DMS53 treated with DMSO at 0.1 percent for 48 hours (cell line): ENCODE data around the gene TBC1D25.

Source experiments
- DNase-seq: peaks from one replicate; lab custom pipeline; 2025; ENCODE audit not compliant: unreplicated experiment; lab: John Stamatoyannopoulos, UW

The TBC1D25 gene, protein sequence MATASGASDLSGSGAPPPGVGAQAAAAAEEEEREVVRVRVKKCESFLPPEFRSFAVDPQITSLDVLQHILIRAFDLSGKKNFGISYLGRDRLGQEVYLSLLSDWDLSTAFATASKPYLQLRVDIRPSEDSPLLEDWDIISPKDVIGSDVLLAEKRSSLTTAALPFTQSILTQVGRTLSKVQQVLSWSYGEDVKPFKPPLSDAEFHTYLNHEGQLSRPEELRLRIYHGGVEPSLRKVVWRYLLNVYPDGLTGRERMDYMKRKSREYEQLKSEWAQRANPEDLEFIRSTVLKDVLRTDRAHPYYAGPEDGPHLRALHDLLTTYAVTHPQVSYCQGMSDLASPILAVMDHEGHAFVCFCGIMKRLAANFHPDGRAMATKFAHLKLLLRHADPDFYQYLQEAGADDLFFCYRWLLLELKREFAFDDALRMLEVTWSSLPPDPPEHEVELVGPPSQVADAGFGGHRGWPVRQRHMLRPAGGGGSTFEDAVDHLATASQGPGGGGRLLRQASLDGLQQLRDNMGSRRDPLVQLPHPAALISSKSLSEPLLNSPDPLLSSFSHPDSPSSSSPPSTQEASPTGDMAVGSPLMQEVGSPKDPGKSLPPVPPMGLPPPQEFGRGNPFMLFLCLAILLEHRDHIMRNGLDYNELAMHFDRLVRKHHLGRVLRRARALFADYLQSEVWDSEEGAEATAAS

GRCh38 chrX:48539345-48540027 lies at the start of gene TBC1D25:
TBC1D25 (plus strand) TSS chrX:48539714; CDS start chrX:48539798, 84 bp downstream.
- peak; percentile 93 for DNase-seq

DNA sequence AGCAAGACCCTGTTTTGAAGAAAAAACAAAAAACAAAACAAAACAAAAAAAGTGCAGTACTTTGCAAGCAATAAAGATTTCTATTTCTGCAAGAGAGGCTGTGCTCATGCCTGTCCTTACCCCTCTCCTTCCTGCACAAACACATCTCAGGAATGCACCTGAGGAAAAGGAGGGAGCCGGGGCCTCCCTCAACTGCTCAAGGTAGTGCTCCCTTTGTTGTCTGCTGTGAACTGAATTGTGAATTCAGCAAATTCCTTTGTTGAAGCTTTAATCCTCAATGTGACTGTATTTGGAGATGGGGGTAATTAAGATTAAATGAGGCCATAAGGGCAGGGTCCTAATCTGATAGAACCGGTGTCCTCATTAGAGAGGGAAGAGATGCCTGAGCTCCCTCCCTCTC lies 49.6 kb upstream of the TBC1D25 start:
- no peak for DNase-seq

DNA sequence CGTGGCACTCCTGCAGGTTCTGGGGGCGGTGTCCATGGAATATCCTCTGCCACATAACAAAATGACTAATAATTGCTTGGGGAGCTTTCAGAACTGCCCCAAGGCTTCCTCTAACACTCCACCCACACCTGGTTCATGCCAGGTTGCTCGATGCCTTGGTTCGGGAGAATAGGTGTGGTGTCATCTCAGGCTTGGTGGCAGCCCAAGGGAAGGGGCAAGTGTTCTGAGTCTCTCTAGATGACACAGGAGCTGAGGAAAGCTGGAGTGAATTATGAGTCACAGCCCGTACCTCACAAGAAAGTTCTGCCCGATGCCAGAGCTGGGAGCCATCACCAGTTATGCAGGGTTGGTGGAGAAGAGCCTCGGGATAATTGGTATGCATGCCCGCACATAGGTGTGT lies 48.9 kb upstream of the TBC1D25 start:
- DNase-seq = no peak

DNA sequence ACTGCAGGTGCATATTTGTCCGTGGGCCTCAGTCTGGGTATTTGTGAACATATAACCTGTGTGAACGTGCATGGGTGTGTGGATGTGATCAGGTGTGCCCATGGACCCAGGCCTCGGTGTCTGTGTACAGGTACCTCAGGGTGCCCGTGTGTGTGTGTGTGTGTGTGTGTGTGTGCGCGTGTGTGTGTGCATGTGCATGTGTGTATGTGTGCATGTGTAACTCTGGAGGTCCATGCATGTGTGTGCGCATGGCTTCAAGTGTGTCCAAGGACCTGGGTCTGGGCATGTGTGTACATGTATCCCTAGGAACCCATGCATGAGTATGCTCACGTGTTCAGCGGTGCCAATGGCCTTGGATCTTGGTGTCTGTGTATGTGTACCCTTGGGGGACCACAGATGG lies 47.7 kb upstream of the TBC1D25 start:
- DNase-seq = no peak

- no peak for DNase-seq
These were observed 47.1 kb upstream of the TBC1D25 start for GRCh38 chrX:48492293-48492910.

DNA sequence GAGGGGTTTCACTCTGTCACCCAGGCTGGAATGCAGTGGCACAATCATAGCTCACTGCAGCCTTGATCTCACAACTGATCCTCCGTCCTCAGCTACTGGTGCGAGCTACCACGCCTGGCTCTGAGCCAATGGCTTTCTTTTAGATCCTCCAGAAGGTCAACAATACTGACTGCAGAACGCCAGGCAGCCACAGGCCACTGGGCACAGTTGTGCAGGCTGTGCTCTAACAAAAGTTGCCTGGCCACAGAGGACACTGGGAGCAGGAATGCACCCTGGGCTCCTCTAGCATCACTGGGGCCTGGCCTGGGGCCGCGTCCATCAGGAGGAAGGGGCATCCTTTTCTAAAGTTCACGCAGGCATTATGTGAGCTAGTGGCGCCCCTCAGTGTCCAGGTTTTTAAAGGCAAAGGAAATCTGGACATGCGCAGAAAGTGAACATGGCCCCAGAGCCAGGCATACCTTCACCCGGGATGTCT lies 45.6 kb upstream of the TBC1D25 start:
- peak; percentile 71 for DNase-seq

DNA sequence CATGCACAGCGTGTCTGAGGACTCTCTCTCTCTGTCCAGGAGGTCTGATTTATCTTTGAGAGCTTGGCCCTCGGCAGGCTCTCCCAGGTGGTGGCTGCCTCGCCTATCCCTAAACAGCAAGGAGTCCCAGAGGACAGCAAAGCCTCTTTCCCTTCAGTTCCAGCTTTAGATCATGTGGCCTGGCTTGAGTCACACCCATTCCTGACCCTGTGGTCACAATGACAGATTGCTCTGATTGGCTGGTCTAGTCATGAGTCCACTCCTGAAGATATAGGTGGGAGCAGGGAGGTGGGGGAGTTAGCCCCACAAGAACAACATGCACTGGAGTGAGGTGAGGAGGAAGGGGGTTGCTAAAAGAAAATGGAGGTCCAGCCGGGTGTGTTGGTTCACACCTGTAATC lies 42.9 kb upstream of the TBC1D25 start:
- DNase-seq = no peak

DNA sequence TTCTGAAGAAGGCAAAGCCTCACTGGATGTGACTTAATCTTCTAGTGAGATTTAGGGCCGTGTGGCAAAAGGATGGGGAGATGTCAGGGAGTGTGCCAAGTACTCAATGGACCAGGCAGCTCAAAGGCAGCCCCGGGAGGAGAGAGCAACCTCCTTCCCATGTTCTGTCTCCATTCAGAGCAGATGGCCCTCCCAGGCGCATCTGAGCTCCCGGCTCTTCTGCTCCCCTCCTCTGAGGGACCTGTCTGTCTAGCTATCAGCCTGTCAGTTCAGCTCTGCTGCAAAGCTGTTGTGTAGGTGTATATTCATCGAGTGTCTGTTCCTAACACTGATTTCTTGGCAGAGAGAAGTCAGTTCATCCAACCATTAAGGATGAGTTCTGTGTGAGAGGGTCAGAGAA lies 41.6 kb upstream of the TBC1D25 start:
- DNase-seq = no peak

GRCh38 chrX:48498374-48498809 lies 41.1 kb upstream of the TBC1D25 start:
- peak; percentile 43 for DNase-seq

DNA sequence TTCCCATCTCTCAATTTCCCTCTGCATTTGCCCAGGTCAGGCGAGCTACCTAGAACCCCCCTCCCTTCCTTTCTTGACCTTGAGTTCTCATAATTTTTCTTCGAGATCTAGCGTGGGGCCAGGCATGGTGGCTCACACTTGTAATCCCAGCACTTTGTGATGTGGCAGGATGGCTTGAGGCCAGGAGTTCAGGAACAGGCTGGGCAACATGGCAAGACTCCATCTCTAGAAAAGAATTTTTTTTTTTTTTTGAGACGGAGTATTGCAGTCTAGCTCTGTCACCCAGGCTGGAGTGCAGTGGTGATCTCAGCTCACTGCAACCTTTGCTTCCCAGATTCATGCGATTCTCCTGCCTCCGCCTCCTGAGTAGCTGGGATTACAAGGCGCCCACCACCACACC lies 35.3 kb upstream of the TBC1D25 start:
- DNase-seq = no peak

DNA sequence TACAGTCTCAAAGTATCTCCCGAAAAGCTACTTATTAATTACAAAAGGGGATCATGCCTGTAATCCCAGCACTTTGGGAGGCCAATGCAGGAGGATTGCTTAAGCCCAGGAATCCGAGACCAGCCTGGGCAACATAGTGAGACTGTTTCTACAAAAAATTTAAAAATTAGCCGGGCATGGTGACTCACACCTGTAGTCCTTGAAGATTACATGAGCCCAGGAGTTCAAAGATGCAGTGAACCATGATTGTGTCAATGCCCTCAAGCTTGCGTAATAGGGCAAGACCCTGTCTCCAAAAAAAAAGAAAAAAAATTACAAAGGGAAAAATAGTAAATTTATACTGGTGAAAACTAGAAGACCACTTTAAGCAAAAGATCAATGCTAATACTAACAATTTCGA lies 34.0 kb upstream of the TBC1D25 start:
- DNase-seq = no peak

DNA sequence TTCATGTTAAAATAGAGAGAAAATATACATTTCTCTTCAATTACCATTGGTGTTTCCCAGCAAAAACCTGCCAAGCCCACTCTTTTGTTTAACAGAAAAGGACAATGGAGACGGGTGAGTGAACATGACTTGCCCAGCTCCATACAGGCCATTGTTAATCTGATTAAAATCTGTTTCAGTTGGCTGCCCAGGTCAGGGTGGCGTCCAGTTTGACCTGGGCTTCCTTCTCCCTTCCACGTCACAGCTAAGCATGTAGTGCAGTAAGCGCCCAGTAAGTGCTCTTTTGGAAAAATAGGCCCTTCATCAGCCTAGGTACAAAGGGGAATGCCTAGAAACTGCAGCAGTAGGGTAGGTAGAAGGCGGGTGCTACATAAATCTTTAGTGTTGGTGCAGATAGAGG lies 32.3 kb upstream of the TBC1D25 start:
- DNase-seq = no peak

GRCh38 chrX:48508400-48509244 lies 30.9 kb upstream of the TBC1D25 start, which contains the start of gene PORCN:
PORCN (plus strand) TSS chrX:48508992; CDS start chrX:48509821, 829 bp downstream.
- DNase-seq = peak; percentile 26

GRCh38 chrX:48509245-48509590 lies 30.3 kb upstream of the TBC1D25 start:
- no peak for DNase-seq

DNA sequence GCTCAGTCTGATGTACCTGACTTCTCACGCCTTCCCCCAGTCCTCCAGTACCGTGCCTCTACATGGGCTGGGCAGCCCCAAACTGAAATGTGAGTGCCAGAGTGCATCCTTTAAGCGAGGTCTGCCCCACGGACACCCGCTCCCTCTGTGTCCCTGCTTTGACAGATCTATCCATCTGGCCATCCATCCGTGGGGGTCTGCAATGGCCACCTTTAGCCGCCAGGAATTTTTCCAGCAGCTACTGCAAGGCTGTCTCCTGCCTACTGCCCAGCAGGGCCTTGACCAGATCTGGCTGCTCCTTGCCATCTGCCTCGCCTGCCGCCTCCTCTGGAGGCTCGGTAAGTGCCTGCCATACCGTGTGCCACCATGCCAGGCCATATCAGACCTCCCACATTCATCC lies 29.9 kb upstream of the TBC1D25 start:
- no peak for DNase-seq

DNA sequence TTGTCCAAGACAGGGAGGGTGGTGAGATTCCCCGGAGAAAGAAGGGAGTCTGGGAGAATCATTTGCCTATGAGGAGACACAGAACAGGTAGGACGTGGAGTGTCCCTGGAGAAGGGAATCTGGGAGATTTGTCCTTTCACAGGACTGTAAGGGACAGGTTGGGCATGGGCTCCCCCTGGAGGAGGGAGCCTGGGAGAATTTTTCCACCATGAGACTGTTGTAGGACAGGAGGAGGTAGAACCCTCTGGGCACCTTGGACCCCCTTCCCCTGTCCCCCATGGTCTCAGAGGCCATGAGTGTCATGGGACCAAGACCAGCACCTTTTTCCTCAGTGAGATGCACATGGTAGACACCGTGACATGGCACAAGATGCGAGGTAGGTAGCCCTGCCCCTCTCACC lies 28.0 kb upstream of the TBC1D25 start:
- no peak for DNase-seq

- DNase-seq = no peak
These were observed 27.1 kb upstream of the TBC1D25 start for GRCh38 chrX:48512371-48512935.

GRCh38 chrX:48513670-48514069 lies 25.8 kb upstream of the TBC1D25 start:
- no peak for DNase-seq

GRCh38 chrX:48514126-48514806 lies 25.2 kb upstream of the TBC1D25 start:
- no peak for DNase-seq
